HG03060 (cell line): Measurements from ENCODE around the gene PACSIN1.

Source experiments
- ATAC-seq: cut with Tn5 transposase; IDR thresholded peaks from one replicate; pipeline ENCODE4 v1.9.1; 2021; ENCODE audit warnings: low read depth, moderate number of reproducible peaks; ENCODE audit not compliant: unreplicated experiment

The PACSIN1 gene

GRCh38 chr6:34526241-34526972 lies 60.5 kb downstream of the PACSIN1 start:
- ATAC-seq: no peak

GRCh38 chr6:34526992-34527728 lies 61.3 kb downstream of the PACSIN1 start:
- peak; percentile 61 for ATAC-seq

- no peak for ATAC-seq
Observed at GRCh38 chr6:34527751-34528670, 62.1 kb downstream of the PACSIN1 start.

- ATAC-seq: no peak
Observed at GRCh38 chr6:34528996-34529664, 63.3 kb downstream of the PACSIN1 start.

- ATAC-seq: no peak
Observed at GRCh38 chr6:34529665-34530327, 63.9 kb downstream of the PACSIN1 start.

GRCh38 chr6:34530753-34531365 lies 65.0 kb downstream of the PACSIN1 start:
- ATAC-seq: no peak

- ATAC-seq: no peak
Observed at GRCh38 chr6:34531580-34532201, 65.8 kb downstream of the PACSIN1 start.

- ATAC-seq: no peak
Observed at GRCh38 chr6:34532230-34532629, 66.4 kb downstream of the PACSIN1 start.

GRCh38 chr6:34534146-34534545 lies 68.3 kb downstream of the PACSIN1 start:
- no peak for ATAC-seq

- no peak for ATAC-seq
Observed at GRCh38 chr6:34534656-34535055, 68.8 kb downstream of the PACSIN1 start.

- no peak for ATAC-seq
Observed at GRCh38 chr6:34535199-34535598, 69.3 kb downstream of the PACSIN1 start.

- ATAC-seq: no peak
Observed at GRCh38 chr6:34535646-34536045, 69.8 kb downstream of the PACSIN1 start.

- no peak for ATAC-seq
Observed at GRCh38 chr6:34536251-34536958, 70.5 kb downstream of the PACSIN1 start.

GRCh38 chr6:34536959-34537848 lies 71.3 kb downstream of the PACSIN1 start:
- ATAC-seq: no peak

GRCh38 chr6:34537922-34538550 lies 72.2 kb downstream of the PACSIN1 start:
- ATAC-seq: no peak

GRCh38 chr6:34538581-34538980 lies 72.7 kb downstream of the PACSIN1 start:
- no peak for ATAC-seq

GRCh38 chr6:34539181-34539580 lies 73.3 kb downstream of the PACSIN1 start:
- no peak for ATAC-seq
